ENCODE results near the gene WFDC2.

- TF ChIP-seq, protein P1, sequence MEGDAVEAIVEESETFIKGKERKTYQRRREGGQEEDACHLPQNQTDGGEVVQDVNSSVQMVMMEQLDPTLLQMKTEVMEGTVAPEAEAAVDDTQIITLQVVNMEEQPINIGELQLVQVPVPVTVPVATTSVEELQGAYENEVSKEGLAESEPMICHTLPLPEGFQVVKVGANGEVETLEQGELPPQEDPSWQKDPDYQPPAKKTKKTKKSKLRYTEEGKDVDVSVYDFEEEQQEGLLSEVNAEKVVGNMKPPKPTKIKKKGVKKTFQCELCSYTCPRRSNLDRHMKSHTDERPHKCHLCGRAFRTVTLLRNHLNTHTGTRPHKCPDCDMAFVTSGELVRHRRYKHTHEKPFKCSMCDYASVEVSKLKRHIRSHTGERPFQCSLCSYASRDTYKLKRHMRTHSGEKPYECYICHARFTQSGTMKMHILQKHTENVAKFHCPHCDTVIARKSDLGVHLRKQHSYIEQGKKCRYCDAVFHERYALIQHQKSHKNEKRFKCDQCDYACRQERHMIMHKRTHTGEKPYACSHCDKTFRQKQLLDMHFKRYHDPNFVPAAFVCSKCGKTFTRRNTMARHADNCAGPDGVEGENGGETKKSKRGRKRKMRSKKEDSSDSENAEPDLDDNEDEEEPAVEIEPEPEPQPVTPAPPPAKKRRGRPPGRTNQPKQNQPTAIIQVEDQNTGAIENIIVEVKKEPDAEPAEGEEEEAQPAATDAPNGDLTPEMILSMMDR (conservative IDR thresholded peaks at IDR 0.05 in 1 of 2, IDR thresholded peaks at IDR 0.05 in 1 of 2; ENCODE audit: extremely low read depth in 1 of 2, insufficient read depth in 1 of 2, low read depth in 1 of 2, low read length in 2 of 2) = no peak
- no peak for TF ChIP-seq EZH2 (IDR thresholded peaks at IDR 0.05; ENCODE audit: borderline replicate concordance, low read length)
Measured at GRCh38 chr20:45489083-45489531, 19.6 kb downstream of the WFDC2 start.
